Parathyroid adenoma (tissue), 2 donors: ENCODE data around the gene CDK5R1.

Experiments
- H2AFZ ChIP-seq: fragments of 300-600 bp; sonication (generic); one replicate; pipeline ENCODE4 v1.7.0; 2017; ENCODE audit warnings: antibody characterized with exemption, mild to moderate bottlenecking
- H3K27ac ChIP-seq: fragments of 300-600 bp; sonication (generic); one replicate; pipeline ENCODE4 v1.7.0; 2017
- H3K27me3 ChIP-seq: fragments of 300-600 bp; sonication (generic); one replicate; pipeline ENCODE4 v1.7.0; 2017; ENCODE audit warnings: low read length; ENCODE audit not compliant: control insufficient read depth, insufficient read depth
- H3K36me3 ChIP-seq: fragments of 300-600 bp; sonication (generic); one replicate; pipeline ENCODE4 v1.7.0; 2017; ENCODE audit warnings: low read length; ENCODE audit not compliant: control insufficient read depth, insufficient read depth
- H3K4me1 ChIP-seq: fragments of 300-600 bp; sonication (generic); one replicate; pipeline ENCODE4 v1.7.0; 2017; ENCODE audit warnings: control low read depth
- H3K4me2 ChIP-seq: fragments of 300-600 bp; sonication (generic); one replicate; pipeline ENCODE4 v1.7.0; 2017; ENCODE audit warnings: low read length
- H3K4me3 ChIP-seq: fragments of 300-600 bp; sonication (generic); one replicate; pipeline ENCODE4 v1.7.0; 2017; ENCODE audit warnings: low read depth, low read length
- H3K79me2 ChIP-seq: fragments of 300-600 bp; sonication (generic); one replicate; pipeline ENCODE4 v1.7.0; 2017; ENCODE audit warnings: control low read depth
- H3K9ac ChIP-seq: fragments of 300-600 bp; sonication (generic); one replicate; pipeline ENCODE4 v1.7.0; 2017; ENCODE audit warnings: mild to moderate bottlenecking
- H3K9me3 ChIP-seq: fragments of 300-600 bp; sonication (generic); one replicate; pipeline ENCODE4 v1.7.0; 2017; ENCODE audit warnings: low read length; ENCODE audit not compliant: control insufficient read depth
- TF ChIP-seq, protein P1 (sequence below): fragments of 300-600 bp; sonication (generic); IDR thresholded peaks from one replicate; pipeline ENCODE4 v1.7.0; 2017; ENCODE audit warnings: antibody characterized with exemption, mild to moderate bottlenecking
- donor health status: primary hyperparathyroidism.

The CDK5R1 gene

DNA sequence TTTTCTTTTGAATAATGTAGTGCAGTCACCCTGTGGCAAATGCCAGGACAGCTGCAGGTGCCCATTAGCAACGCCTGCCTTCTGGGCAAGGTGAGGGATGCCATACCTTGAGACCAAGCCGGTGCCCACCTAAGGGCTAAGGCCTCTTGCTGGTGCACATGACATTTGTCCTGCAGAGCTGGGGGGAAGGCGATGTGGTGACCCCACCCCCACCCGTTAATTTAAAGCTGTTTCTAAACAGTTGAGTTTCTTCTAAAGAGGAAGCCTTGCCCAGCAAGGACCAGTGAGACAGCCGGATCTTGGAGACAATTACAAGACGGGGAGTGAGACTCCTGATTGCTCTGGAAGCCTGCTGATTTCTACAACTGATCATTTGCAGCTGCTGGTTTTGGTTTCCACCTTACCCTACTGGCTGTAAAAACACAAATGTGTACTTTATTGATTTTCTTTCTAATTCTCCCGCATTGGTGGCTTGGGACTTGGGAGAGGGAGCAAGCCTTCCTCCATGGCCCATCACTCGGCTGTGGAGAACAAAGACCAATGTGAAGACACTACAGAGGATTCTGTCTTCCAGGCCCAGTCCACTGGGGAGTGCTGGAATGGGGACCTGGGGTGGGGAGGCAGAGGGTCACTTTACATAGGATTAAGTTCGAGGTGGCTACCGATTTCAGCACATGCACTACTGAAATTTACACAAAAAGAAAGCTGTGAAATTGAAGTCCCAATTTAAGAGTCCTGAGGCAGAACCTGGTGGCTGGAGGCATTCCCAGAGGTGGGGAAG lies 2.7 kb downstream of the CDK5R1 start:
- Histone ChIP-seq H3K27ac (no peak overlapping the region), H3K36me3 (no peaks in the 10 kb centered on the region), H3K27me3 (no peaks in the 10 kb centered on the region), H3K9ac (no peak overlapping the region), H3K4me3 (no peak overlapping the region), H3K4me1 (no peaks in the 10 kb centered on the region), H3K4me2 (no peak overlapping the region), H3K79me2 (no peaks in the 10 kb centered on the region), H2AFZ (no peak overlapping the region), H3K9me3 (no peaks in the 10 kb centered on the region)
- TF ChIP-seq, protein P1, sequence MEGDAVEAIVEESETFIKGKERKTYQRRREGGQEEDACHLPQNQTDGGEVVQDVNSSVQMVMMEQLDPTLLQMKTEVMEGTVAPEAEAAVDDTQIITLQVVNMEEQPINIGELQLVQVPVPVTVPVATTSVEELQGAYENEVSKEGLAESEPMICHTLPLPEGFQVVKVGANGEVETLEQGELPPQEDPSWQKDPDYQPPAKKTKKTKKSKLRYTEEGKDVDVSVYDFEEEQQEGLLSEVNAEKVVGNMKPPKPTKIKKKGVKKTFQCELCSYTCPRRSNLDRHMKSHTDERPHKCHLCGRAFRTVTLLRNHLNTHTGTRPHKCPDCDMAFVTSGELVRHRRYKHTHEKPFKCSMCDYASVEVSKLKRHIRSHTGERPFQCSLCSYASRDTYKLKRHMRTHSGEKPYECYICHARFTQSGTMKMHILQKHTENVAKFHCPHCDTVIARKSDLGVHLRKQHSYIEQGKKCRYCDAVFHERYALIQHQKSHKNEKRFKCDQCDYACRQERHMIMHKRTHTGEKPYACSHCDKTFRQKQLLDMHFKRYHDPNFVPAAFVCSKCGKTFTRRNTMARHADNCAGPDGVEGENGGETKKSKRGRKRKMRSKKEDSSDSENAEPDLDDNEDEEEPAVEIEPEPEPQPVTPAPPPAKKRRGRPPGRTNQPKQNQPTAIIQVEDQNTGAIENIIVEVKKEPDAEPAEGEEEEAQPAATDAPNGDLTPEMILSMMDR = no peak

DNA sequence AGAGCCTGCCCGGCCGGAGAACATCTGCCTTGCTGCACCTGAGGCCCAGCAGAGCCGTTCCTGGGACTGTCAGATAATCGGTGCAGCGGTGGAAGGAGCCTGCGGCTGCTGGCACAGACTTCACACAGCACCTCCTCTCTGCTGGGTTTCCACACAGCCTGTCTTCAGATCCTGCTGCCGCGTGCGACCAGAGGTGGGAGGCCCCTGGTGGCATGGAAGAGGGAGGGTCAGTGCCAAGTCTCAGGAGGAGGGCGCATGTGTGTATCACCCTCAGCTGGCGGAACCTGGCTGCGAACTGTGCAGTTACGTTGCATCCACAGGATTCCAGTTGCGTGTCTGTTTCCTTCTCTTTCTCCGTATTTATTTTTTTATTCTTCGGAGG lies 3.3 kb downstream of the CDK5R1 start:
- Histone ChIP-seq H3K9me3 (no peaks in the 10 kb centered on the region), H3K4me3 (no peak overlapping the region), H3K4me1 (no peaks in the 10 kb centered on the region), H3K4me2 (no peak overlapping the region), H3K27me3 (no peaks in the 10 kb centered on the region), H3K9ac (no peak overlapping the region), H3K27ac (no peak overlapping the region), H2AFZ (no peak overlapping the region), H3K36me3 (no peaks in the 10 kb centered on the region), H3K79me2 (no peaks in the 10 kb centered on the region)
- TF ChIP-seq, protein P1 = no peak

DNA sequence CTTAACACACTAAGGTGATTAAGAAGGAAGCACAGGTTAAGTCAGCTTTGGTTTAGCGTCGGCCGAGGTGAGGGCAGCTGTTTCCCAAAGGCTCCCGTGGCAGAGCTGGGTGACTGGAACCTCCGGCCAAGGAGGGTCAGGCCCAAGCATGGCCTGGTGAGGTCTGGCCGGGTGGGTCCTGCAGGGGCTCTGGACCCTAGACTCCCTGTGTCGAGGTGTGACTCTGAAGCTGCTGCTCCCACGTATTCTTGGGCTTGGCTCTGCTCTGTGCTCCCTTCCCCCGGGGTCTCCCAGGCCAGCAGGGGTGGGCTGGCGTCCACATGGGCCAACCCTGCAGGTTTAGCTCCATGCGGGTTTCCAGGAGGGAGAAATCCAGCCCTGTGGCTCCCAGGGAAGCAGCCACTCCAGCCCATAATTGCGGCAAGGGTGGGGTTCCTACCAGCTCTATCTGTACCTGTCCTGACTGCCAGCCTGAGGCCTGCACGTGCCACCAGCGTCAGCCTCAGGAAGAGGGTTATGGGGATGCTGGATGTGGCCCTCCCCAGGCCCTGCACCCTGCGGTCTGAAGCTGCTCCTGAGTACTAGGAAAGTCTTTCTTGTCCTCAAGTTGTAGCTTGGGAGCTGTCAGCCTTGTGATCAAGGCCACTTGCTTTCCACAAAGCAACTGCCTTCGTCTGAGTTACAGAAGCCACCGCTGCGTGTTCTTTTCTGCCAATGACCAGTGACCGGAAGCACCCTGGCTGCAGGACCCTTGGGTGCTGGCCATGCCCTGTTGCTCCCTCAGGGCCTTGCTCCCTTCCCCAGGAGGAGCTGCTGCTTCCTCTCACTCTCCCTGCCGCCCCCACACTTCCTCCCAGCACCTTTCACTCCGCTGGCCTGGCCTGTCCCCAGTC lies 4.8 kb downstream of the CDK5R1 start:
- no peak overlapping the region for H3K27ac ChIP-seq
- TF ChIP-seq, protein P1 = no peak
- H3K4me2 ChIP-seq = no peak overlapping the region
- no peak overlapping the region for H3K9ac ChIP-seq
- no peaks in the 10 kb centered on the region for H3K79me2 ChIP-seq
- no peaks in the 10 kb centered on the region for H3K36me3 ChIP-seq
- no peaks in the 10 kb centered on the region for H3K9me3 ChIP-seq
- no peaks in the 10 kb centered on the region for H3K4me1 ChIP-seq
- H3K27me3 ChIP-seq = no peaks in the 10 kb centered on the region
- no peak overlapping the region for H3K4me3 ChIP-seq
- no peak overlapping the region for H2AFZ ChIP-seq

DNA sequence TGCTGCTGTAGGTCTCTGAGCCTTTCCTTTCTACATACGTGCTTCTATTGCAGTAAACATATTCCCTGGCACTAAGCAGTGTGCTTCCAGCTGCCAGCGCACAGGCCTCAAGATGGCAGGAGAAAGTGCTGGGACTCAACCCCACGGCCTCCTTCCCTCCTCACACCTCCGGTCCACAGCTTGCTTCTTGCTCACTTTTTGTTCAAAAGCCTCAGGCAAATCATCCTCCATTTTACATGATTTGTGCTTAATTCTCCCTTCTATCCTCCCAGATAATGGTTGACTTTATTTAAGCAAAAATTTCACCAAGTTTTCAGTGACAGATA lies 5.4 kb downstream of the CDK5R1 start:
- H2AFZ ChIP-seq = no peak overlapping the region
- H3K79me2 ChIP-seq = no peaks in the 10 kb centered on the region
- H3K27me3 ChIP-seq = no peaks in the 10 kb centered on the region
- H3K9ac ChIP-seq = no peak overlapping the region
- TF ChIP-seq, protein P1 = no peak
- no peaks in the 10 kb centered on the region for H3K4me1 ChIP-seq
- H3K9me3 ChIP-seq = no peaks in the 10 kb centered on the region
- H3K4me2 ChIP-seq = no peak overlapping the region
- H3K27ac ChIP-seq = no peak overlapping the region
- H3K36me3 ChIP-seq = no peaks in the 10 kb centered on the region
- H3K4me3 ChIP-seq = no peak overlapping the region
